GM19463 (cell line): ENCODE data around the gene ERVK3-1.

Source experiments
- ATAC-seq: cut with Tn5 transposase; IDR thresholded peaks from one replicate; pipeline ENCODE4 v1.9.1; 2021; ENCODE audit warnings: mild to moderate bottlenecking, moderate library complexity; ENCODE audit not compliant: unreplicated experiment

Gene ERVK3-1

GRCh38 chr19:58357481-58358145 lies 52.4 kb downstream of the ERVK3-1 start:
- ATAC-seq: no peak

- no peak for ATAC-seq
These were observed 56.7 kb downstream of the ERVK3-1 start for GRCh38 chr19:58361900-58362271.

- ATAC-seq: peak; percentile 91
These were observed 57.3 kb downstream of the ERVK3-1 start, which contains the start of gene ZNF497 for GRCh38 chr19:58362272-58362994. Gene ZNF497, minus strand, starts transcription at chr19:58362751. Its CDS starts 5,116 bp downstream, at chr19:58357635.

GRCh38 chr19:58364146-58364545 lies 59.0 kb downstream of the ERVK3-1 start:
- no peak for ATAC-seq
